Small intestine (tissue), 7 donors: ENCODE measurements around the gene ELMOD3. TPM values are rescaled to one million over a fixed set of nuclear protein-coding genes. Genes with fewer than 3 reads are reported as not detected.
"Not testable (repeated sequence)": the region's sequence is repeated elsewhere in the genome, so short reads cannot be mapped to it uniquely, and the experiment has no call there.

Source experiments
- DNase-seq, 2 donors: peaks; one replicate each; pipeline versions ENCODE4 v3.0.0 to v3.0.0-alpha.2; 2013
- FAIRE-seq: peaks from 2 replicates; lab custom pipeline; 2012; peaks lifted over from hg19 to GRCh38; lab: Jason Lieb, UNC
- H3K27ac ChIP-seq, 3 donors: one replicate each; pipeline ENCODE4 v1.5.1; 2013; ENCODE audit warnings: low read length in 2 of 3, mild to moderate bottlenecking in 2 of 3, control low read depth in 1 of 3, inconsistent platforms in 1 of 3, low read depth in 1 of 3, moderate library complexity in 1 of 3
- H3K27me3 ChIP-seq, 3 donors: one replicate each; pipeline ENCODE4 v1.6.1; 2013; ENCODE audit warnings: low read length in 3 of 3, inconsistent platforms in 1 of 3; ENCODE audit not compliant: control insufficient read depth in 3 of 3, insufficient read depth in 3 of 3
- H3K36me3 ChIP-seq, 3 donors: one replicate each; pipeline ENCODE4 v1.6.1; 2013; ENCODE audit warnings: low read length in 3 of 3, inconsistent platforms in 1 of 3, low read depth in 1 of 3, mild to moderate bottlenecking in 1 of 3, moderate library complexity in 1 of 3; ENCODE audit not compliant: control insufficient read depth in 3 of 3, insufficient read depth in 2 of 3
- H3K4me1 ChIP-seq, 3 donors: one replicate each; pipeline ENCODE4 v1.6.1; 2013; ENCODE audit warnings: low read length in 2 of 3, inconsistent platforms in 1 of 3, low read depth in 1 of 3, mild to moderate bottlenecking in 1 of 3, moderate library complexity in 1 of 3; ENCODE audit not compliant: control insufficient read depth in 3 of 3, insufficient read depth in 2 of 3
- H3K4me3 ChIP-seq, 3 donors: one replicate each; pipeline ENCODE4 v1.5.1; 2013; ENCODE audit warnings: low read length in 3 of 3, control low read depth in 1 of 3, inconsistent platforms in 1 of 3, low read depth in 1 of 3, mild to moderate bottlenecking in 1 of 3, moderate library complexity in 1 of 3
- H3K9me3 ChIP-seq, 2 donors: one replicate each; pipeline ENCODE4 v1.6.1; 2013; ENCODE audit warnings: low read depth in 1 of 2, low read length in 1 of 2; ENCODE audit not compliant: control insufficient read depth in 2 of 2, insufficient read depth in 1 of 2
- WGBS, 3 donors: extraction: QIAGEN DNeasy Blood & Tissue Kit; methylation state at CpG; one replicate each; pipeline ENCODE4 v1.1.7; 2013; 5-methylcytosine and 5-hydroxymethylcytosine counted together
- polyA plus RNA-seq, 4 donors: library from polyadenylated mRNA; stranded (reverse) in 3 of 4; unstranded in 1 of 4; fragments of 200-250 nt in 3 of 4; fragments of 120-200 nt in 1 of 4; gene quantifications; one replicate each; pipeline versions ENCODE4 v1.2.1 to v1.2.3, GENCODE V29; 2013
- donor health status: healthy with polysubstance abuse.
- donor health status: control.
- donor health status: control.
- donor health status: Bipolar disorder and iron deficiency.
- donor health status: healthy.

Gene ELMOD3
- polyA plus RNA-seq, 4 donors: 16.1 to 36.9 (median 22.5) TPM

DNA sequence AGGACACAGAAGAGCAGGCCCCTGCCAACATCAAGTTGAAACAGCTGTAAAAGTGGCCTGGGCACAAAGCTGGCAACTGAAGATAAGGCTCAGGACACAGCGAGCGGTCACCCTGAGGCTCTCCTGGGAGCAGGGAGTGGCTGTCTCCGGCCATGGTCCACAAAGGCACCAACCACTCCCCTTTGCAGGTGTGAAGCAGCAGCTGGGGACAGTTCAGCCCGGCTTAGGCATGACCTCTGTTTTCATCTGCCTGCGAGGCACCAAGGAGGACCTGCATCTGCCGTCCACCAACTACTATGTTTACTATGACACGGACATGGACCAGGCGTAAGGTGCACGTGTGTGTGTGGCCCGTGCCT, 39.7 kb upstream of the ELMOD3 start:
- Histone ChIP-seq H3K4me3 (no peak overlapping the region), H3K27ac (peak overlapping the region in 2 of 3 donors; percentile 34 to 66), H3K27me3 (no peaks in the 10 kb centered on the region), H3K36me3 (peaks cover 8 to 62% (median 16%) of the 10 kb centered on the region in 3 donors), H3K4me1 (peaks cover 0 to 8% (median 2%) of the 10 kb centered on the region in 3 donors), H3K9me3 (no peaks in the 10 kb centered on the region)
- DNase-seq: peak in 1 of 2 donors; percentile 82
- WGBS, 3 donors: 48 to 75% (median 56%) methylated on average over 10 of the region's 10 CpGs
- no peak for FAIRE-seq

DNA sequence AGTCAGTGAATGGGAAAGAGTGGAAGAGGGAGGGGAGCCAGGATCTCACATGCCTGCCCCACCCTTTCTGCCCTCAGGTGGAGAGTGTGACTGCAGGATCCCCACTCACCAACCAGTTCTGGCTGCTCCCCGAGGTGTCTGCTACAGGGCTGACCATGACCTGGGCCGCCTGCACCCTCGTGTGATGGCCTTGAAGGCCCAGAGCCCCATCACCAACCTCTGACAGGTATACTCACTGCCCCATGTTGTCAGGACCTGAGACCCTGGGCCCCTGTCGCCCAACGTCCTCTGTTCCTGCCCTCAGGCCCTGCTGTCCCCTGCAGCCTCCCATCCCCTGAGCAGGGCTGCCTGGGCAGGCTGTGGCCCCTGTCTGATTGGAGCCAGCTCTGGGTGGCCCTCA, 38.6 kb upstream of the ELMOD3 start:
- H3K9me3 ChIP-seq, FAIRE-seq, DNase-seq, H3K4me3 ChIP-seq, H3K4me1 ChIP-seq, H3K27ac ChIP-seq, H3K27me3 ChIP-seq: not testable (repeated sequence)
- 67 to 77% methylated on average over 3 to 5 of the region's 5 CpGs; no CpG with 5 or more reads in 1 of the 3 donors for WGBS, 3 donors
- H3K36me3 ChIP-seq: peaks cover 13 to 58% (median 24%) of the 10 kb centered on the region in 3 donors

DNA sequence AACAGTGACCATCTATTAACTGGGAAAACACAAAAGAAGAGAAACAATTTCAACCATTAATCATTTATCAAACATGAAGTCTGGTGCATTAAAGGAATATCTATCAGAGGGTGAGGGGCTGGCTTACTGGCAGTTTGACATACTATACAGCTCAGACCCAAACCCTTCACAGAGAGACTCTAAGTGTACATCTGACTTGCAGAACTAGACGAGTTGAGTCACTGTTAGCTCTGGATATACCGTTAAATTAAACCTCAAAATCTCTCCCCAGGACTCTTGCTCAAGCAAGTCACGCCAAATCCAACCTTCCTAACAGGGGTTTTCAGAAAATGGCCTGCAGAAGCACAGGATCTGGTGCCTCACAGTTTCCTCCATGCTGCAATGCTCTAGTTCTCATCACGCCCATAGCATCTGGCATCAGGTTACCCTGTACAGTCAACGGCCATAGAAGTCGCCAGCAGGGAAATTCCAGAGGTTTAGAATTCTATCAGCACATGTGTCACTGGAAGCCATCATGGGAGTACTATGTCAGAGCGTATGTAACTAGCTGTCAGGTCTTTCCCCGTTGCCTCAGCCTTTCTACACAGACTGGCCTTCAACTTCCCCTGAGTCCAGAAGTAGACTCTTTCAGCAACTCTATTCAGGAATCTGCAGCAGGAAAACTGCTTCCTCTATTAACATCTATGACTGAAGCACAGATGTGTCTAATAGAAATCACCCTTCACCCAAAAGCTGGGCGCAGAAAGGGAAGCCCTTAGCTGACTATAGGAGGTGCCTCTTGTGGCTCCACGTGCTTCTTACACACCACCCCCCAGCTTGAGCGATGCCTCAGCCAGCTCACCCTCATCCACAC, 36.1 kb upstream of the ELMOD3 start:
- peak overlapping the region in 1 of 3 donors; percentile 42 for H3K27ac ChIP-seq
- WGBS, 3 donors: 61 to 79% (median 71%) methylated on average over 11 of the region's 11 CpGs
- peaks cover 2 to 12% (median 5%) of the 10 kb centered on the region in 3 donors for H3K4me1 ChIP-seq
- no peaks in the 10 kb centered on the region for H3K9me3 ChIP-seq
- H3K27me3 ChIP-seq: no peaks in the 10 kb centered on the region
- FAIRE-seq (no peak), DNase-seq (no peak)
- no peak overlapping the region for H3K4me3 ChIP-seq
- peaks cover 25 to 65% (median 25%) of the 10 kb centered on the region in 3 donors for H3K36me3 ChIP-seq

DNA sequence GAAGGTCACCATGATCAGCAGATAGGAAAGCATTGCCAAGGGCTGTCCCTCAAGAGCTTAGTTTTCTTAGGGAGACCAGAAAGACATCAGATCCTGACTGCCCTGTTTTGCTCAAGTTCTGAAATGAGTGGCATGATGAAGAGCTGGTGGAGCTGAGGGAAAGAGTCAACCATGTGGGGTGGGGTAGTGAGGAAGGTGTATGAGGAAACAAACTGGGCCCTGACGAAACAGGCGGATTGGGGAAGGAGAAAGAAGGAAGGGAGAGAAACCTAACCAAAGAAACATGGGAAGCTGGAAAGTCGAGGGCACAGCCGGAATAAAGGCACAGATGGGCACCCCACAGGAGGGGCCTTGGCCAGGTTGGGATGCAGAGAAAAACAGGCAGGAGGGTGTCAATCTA, 34.8 kb upstream of the ELMOD3 start:
- H3K27ac ChIP-seq: no peak overlapping the region
- H3K9me3 ChIP-seq: no peaks in the 10 kb centered on the region
- WGBS, 3 donors: 89 to 96% (median 95%) methylated on average over 4 of the region's 4 CpGs
- DNase-seq (no peak), FAIRE-seq (no peak)
- peaks cover 28 to 60% (median 32%) of the 10 kb centered on the region in 3 donors for H3K36me3 ChIP-seq
- no peaks in the 10 kb centered on the region for H3K27me3 ChIP-seq
- peaks cover 6 to 18% (median 7%) of the 10 kb centered on the region in 3 donors for H3K4me1 ChIP-seq
- H3K4me3 ChIP-seq: no peak overlapping the region

DNA sequence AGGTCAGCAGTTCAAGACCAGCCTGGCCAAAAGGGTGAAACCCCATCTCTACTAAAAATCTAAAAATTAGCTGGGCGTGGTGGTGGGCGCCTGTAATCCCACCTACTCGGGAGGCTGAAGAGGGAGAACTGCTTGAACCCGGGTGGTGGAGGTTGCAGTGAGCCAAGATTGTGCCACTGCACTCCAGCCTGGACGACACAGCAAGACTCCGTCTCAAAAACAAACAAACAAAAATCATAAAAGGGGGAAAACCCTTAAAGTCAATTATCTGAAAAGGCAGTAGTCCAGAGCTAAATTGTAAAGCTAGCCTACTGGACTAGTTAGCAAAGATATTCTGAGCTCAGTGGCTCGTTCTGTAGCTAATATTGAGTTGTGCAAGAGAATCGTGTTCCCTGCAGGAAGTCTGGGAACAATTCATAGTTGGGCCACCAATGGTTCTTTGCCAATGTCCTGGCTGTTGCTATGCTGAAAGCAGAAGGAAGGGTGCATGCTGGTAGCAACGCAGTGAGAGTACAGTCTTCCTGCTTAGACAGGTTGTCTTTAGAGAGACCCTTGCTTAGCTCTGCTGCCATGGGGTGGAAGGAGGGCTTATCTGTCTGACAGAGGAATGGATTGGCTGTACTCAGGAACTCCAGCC, 31.1 kb upstream of the ELMOD3 start:
- peak overlapping the region; percentile 42 to 96 (median 57) for H3K27ac ChIP-seq
- peaks cover 19 to 48% (median 29%) of the 10 kb centered on the region in 3 donors for H3K36me3 ChIP-seq

DNA sequence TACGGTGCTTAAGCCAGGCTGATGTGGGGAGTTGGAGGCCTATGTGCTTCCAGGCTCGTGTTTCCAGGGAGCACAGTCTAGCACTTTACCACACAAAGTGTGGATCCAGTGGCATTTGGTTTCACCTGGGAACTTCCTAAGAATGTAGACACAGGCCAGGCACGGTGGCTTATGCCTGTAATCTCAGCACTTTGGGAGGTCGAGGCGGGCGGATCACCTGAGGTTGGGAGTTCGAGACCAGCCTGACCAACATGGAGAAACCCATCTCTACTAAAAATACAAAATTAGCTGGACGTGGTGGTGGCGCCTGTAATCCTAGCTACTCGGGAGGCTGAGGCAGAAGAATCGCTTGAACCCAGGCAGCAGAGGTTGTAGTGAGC, 30.6 kb upstream of the ELMOD3 start:
- H3K27me3 ChIP-seq, FAIRE-seq, DNase-seq, H3K9me3 ChIP-seq: not testable (repeated sequence)
- H3K27ac ChIP-seq: peak overlapping the region; percentile 42 to 96 (median 57)
- H3K4me3 ChIP-seq: peak overlapping the region in 1 of 3 donors; percentile 1
- peaks cover 4 to 15% (median 7%) of the 10 kb centered on the region in 3 donors for H3K4me1 ChIP-seq
- H3K36me3 ChIP-seq: peaks cover 19 to 43% (median 27%) of the 10 kb centered on the region in 3 donors
- 50 to 85% (median 63%) methylated on average over 9 to 11 of the region's 11 CpGs for WGBS, 3 donors

More for the DNA sequence above, 31.1 kb upstream of the ELMOD3 start:
- Histone ChIP-seq H3K4me3 (peak overlapping the region in 1 of 3 donors; percentile 1), H3K4me1 (peaks cover 4 to 15% (median 7%) of the 10 kb centered on the region in 3 donors), H3K9me3 (no peaks in the 10 kb centered on the region), H3K27me3 (no peaks in the 10 kb centered on the region)
- FAIRE-seq (no peak), DNase-seq (no peak)
- 62 to 72% (median 64%) methylated on average over 9 of the region's 9 CpGs for WGBS, 3 donors

DNA sequence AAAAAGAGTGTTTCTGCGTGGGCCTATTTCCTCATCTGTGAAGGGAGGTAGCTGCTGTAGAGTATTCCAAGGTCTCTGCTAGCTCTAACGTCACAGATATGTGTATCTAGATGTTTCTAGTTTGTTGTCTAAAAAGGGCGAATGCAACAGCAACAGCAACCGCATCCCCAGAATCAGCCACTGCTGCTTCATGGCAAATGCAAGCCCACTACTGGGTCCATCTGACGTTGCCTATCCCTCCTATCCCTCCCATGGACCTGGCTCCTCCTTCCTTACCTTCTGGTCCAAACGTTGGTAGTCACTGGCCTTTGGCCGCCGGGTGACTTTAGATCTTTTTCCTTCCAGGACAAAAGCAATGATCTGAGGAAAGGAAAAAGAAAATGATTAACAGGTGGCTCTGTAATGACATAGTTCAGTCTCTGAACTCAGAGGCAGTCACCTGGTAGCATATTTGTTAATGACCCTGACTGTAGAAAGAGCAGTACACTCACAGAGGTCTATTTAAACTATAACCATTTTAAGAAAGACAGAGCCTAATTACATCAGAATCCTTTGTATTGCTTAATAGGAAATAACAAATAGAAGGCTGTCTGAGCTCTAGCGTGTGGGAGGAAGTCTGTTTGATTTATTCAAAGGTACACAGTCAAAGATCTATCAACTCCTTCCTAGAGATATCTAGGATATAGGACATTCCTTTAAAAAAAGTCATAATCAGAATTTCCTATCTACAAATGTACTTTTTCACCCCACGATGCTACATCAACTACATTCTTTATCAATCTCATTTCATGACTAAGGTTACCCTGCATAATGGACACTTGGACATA, 29.7 kb upstream of the ELMOD3 start:
- H3K36me3 ChIP-seq: peaks cover 17 to 34% (median 27%) of the 10 kb centered on the region in 3 donors
- FAIRE-seq (no peak), DNase-seq (peak; percentile 94 to 96)
- peak overlapping the region; percentile 78 to 96 (median 95) for H3K27ac ChIP-seq
- H3K27me3 ChIP-seq: no peaks in the 10 kb centered on the region
- peak overlapping the region in 2 of 3 donors; percentile 78 to 89 for H3K4me3 ChIP-seq
- no peaks in the 10 kb centered on the region for H3K9me3 ChIP-seq
- WGBS, 3 donors: 3 to 32% (median 13%) methylated on average over 10 of the region's 10 CpGs
- H3K4me1 ChIP-seq: peaks cover 4 to 15% (median 7%) of the 10 kb centered on the region in 3 donors

DNA sequence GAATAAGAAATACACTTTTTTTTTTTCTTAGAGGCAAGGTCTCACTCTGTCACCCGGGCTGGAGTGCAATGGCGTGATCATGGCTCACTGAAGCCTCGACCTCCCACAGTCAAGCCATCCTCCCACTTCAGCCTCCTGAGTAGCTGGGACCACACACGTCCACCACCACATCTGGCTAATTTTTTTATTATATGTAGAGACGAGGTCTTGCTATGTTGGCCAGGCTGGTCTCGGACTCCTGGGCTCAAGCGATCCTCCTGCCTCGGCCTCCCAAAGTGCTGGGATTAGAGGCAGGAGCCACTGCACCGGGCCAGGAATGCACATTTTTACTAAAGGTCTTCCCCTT, 29.1 kb upstream of the ELMOD3 start:
- Histone ChIP-seq H3K4me3 (peak overlapping the region in 2 of 3 donors; percentile 78 to 89), H3K36me3 (peaks cover 12 to 32% (median 23%) of the 10 kb centered on the region in 3 donors), H3K27me3 (no peaks in the 10 kb centered on the region), H3K9me3 (no peaks in the 10 kb centered on the region), H3K4me1 (peaks cover 4 to 15% (median 7%) of the 10 kb centered on the region in 3 donors), H3K27ac (peak overlapping the region; percentile 78 to 96 (median 95))
- DNase-seq: no peak
- 11 to 34% (median 12%) methylated on average over 9 of the region's 9 CpGs for WGBS, 3 donors
- no peak for FAIRE-seq
